Measurements from ENCODE around the gene ZSCAN20. TPM values are rescaled to one million over a fixed set of nuclear protein-coding genes. Genes with fewer than 3 reads are reported as not detected.

The ZSCAN20 gene
- 1 to 10 TPM; 2.2 to 3.1 (median 3.0) TPM for polyA plus RNA-seq (ENCODE audit: insufficient read length in 10 of 10)
- long read RNA-seq, donor 1: 0 reads
- long read RNA-seq, donor 2: 0 reads
- long read RNA-seq, donor 3: 0 reads
- long read RNA-seq, donor 4: 0 reads
- long read RNA-seq, donor 5: 0 reads
- long read RNA-seq, donor 6: 0 reads
- long read RNA-seq, donor 7: 0 reads
- long read RNA-seq, donor 8: 0 reads
- long read RNA-seq, donor 9: 0 reads

DNA sequence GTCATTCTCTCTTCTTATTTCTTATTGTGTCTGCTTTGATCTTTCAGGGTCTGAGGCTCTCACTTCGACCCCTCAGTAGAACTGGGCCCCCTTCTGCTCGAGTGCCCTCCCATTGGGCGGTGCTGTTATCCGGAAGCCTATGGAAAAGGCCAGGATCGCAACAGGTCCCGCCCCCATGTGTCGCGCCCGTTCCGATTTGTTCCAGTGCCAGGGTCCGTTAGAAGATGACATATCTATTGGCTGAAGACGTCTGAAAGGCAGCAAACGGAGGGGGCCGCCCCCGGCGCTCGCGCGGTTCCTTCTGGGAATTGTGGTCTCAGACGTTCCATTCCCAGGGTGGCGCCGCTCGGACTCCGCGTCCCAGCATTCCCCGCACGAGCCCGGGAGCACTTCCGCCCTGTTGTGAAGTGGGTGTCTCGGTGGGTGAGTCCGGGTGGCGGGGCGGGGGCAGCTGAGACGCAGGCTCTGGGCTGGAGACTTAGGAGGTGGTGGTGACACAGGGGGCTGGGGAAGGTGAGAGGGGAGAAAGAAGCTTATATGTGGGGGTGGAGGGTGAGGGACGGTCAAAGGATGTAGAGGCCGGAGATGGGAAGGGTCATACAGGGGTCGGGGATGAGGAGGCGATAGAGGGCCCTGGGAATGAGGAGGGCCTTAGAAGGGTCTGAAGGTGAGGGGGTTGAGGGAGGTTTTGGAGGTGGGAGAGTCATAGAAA is at the start of gene ZSCAN20:
Gene ZSCAN20, plus strand, starts transcription at position 377 of the 712 bp plus-strand sequence. CDS start 6,644 bp downstream, outside the sequence.
- peak; percentile 98 to 99 (median 98) for DNase-seq

DNA sequence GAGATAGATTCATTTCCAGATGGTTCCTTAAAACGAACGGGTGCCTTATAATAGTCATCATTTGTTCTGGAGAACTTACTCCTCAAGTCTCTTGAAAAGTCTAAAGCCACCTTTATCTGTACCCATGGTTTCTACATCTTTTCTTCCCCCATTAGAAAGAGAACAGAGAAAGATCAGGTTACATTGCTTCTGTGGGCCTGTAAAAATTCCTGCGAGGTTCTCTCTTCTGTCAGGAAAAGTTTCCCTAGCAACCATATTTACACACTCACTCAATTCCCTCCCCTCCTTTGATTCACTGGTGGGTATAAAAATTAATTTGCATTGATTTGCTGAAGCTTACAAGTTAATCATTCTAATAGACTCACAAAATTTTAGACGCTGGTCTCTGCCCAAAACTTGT is 48.2 kb upstream of the ZSCAN20 start:
- no peak for DNase-seq

DNA sequence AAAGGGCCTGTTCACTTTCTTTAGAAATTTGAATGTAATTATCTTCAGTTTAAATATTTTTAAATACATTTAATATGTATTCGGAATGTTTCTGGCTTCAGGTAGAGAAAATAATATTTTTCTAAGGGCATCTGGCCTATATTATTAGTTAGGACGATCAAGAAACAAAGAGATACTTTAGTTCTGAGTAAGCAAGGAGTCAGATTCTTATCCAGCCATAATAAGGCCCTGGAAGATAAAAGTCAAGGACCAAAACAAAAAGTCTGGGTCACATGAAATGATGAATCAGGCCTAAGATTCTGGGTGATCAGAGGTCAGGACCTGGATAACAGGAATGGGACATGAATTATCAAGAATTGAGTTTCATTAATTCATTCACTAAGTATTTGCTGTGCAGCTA is 47.8 kb upstream of the ZSCAN20 start:
- no peak for DNase-seq

GRCh38 chr1:33425900-33426299 is 46.5 kb upstream of the ZSCAN20 start:
- no peak for DNase-seq

- DNase-seq: no peak
Measured at GRCh38 chr1:33426916-33427315, 45.5 kb upstream of the ZSCAN20 start.

- no peak for DNase-seq
Measured at GRCh38 chr1:33428661-33429060, 43.8 kb upstream of the ZSCAN20 start.

DNA sequence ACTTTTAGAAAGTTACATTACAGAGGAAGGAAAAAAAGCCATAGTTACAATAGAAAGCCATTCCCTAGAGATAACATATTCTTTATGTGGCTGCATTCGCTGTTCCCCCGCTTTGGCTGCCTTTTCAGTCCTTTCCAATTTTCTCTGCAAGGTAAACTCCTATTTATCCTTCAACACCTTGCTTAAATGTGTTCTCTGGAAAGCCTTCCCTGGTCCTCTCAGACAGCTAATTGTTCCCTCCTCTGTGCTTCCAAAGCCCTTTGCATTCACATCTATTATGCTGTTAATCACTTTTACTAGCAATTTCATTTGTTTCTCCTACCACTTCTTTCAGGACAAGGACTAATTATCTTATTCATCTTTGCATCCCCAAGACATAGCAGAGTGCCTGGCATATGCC is 43.1 kb upstream of the ZSCAN20 start:
- DNase-seq: no peak

GRCh38 chr1:33429856-33430691 is 42.4 kb upstream of the ZSCAN20 start:
- peak in 2 of 3 donors; percentile 38 to 72 for DNase-seq

- peak; percentile 94 to 97 (median 95) for DNase-seq
Measured at GRCh38 chr1:33430692-33431593, 41.5 kb upstream of the ZSCAN20 start, which contains the start of gene PHC2. Gene PHC2 (minus strand): TSS chr1:33431095. CDS start chr1:33375539, 55,556 bp downstream.

DNA sequence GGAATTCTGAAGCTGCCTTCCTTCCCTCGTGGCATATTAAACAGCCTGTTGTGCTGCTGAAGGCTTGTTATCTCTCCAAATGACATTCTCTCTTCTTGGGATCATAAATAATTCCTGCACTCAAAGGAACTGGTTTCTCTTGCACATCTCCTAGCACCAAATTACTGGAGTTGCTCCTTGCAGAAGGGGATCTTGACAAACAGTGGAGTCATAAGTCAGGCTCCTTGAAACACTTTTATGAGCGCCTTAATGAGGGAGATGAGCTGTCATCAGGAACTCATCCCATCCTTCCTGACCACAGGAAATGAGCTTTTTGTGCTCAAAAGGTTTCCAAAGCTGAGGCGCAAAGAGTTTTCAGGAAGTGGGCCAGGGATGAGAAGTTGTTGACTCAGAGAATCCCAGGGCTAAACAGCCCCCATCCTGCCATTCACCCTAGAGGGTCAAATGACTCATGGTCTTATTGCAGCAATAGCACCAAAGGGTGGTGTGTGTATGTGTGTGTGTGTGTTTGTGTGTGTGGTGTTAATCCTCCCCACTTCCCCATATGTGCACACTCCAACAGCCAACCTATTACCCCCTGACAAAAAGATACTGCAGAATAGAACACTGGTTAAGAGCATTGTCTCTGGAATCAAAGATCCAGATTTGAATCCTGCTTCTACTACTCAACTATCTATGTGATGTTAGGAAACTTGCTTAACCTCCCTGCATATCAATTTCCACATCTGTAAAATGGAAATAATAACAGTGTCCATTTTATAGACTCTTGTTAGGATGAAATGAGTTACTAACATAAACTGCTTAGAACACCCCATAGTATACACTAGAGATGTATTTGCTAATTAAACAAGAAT is 38.7 kb upstream of the ZSCAN20 start:
- peak; percentile 27 to 98 (median 69) for DNase-seq

DNA sequence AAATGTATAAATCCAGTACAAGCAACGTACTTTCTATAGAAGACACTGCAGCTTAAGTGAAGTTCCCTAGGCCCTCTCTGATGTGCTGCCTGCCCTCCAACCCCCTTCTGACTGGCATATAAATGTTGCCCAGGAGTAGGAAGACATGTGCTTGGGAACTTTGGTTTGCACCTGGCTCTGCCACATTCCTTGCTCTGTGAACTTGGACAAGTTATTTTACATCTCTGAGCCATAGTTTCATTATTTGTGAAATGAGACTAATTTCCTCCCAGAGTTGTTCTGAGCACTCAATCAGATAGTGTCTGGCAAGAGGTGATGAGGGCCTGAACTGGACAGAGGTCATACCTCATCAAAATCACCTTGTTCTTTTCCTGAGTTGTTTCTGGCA is 38.1 kb upstream of the ZSCAN20 start:
- DNase-seq: no peak

DNA sequence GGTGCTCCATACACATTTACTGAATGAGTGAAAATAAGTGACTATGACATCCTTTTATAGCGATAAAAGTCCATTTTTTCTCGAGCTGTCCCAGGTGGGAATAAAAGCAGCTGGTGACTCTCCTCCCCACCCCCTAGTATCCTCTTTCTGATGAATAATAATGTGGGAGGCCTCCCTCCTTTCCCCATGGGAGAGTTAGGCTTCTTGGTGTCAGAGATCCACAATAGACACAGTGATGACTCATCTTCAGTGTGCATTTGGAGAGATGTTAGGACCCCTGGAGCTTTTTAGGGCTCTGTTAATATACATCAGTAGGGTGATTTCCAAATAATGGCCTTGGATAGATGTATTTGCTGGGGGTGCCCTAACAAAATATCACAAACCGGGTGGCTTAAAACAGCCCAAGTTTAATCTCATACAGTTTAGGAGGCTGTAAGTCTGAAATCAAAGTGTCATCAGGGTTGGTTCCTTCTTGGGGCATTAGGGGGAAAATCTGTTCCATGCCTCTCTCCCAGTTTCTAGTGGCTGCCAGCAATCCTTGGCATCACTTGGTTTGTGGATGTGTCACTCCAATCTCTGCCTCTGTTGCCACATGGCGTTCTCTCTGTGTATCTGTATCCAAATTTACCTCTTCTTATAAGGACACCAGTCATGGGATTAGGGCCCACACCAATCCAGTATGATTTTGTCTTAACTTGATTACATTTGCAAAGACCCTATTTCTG is 37.2 kb upstream of the ZSCAN20 start:
- DNase-seq: peak in 1 of 3 donors; percentile 73

DNA sequence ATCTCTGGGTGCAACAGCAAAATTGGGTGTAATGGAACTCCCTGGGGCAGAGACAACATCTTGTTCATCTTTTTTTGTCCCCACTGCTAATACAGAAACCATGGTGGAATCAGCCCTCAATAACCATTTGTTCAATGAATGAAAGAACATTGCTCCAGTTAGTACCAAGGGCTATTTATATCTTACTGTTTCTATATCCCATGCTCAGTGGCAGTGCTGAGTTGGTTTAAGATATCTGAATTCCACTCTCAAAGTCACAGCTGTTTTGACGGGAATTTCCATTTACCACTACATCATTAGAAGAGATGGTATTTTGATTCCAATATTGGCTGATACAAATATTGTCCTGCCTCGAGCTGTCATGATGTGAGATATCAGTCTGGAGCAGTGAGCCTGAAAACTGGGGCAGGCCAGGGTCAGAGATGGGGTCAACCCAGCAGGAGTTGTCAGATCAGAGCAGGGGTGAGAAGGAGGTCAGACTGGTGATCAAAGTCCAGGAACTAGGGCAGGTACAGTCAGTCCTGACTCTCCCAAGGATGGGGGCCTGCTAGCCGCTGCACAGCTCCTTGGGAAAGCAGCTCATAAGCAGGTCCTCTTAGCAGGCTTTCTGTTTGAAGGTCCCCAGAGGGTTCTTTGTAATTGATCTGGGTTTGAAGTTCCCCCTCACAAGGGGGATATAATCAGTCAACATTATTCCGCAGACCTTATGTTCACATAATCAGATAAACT is 35.7 kb upstream of the ZSCAN20 start:
- no peak for DNase-seq

DNA sequence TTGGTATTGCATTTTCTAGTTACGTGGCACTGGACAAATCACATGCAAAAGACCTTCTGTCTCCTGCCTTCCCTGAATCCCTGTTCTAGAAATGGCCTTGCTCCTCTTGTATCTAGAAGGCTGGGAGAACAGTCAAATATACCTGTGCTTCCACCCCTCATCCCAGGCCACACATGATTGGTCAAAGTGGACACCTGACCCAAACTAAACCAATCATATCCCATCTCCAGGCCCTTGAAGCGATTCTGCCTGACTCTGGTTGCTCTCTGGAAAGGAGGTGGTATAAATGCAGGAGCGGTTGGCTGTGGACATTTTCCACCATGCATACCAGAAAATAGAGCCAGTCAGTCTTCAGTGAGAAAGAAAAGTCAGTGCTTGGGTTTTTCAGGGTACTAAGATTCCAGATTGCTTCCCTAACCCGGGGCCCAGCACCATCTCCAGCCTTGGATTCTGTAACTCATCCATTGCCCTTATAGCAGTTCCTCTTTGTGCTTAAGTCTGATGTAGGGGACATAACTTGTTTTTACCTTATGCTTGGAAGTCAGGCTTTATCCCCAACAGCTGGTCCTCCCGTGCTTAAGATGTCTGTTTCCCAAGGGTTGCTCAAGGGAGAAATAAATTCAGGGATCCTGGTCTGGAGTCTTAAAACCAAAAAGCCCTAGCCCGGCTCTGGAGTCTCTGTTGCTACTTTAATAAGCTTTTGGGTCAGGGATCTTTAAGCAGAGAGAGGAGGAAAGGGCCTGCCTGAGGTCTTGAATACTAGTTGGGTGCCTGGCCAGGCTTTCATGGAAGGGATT is 33.9 kb upstream of the ZSCAN20 start:
- DNase-seq: no peak

GRCh38 chr1:33439662-33440061 is 32.8 kb upstream of the ZSCAN20 start:
- no peak for DNase-seq

DNA sequence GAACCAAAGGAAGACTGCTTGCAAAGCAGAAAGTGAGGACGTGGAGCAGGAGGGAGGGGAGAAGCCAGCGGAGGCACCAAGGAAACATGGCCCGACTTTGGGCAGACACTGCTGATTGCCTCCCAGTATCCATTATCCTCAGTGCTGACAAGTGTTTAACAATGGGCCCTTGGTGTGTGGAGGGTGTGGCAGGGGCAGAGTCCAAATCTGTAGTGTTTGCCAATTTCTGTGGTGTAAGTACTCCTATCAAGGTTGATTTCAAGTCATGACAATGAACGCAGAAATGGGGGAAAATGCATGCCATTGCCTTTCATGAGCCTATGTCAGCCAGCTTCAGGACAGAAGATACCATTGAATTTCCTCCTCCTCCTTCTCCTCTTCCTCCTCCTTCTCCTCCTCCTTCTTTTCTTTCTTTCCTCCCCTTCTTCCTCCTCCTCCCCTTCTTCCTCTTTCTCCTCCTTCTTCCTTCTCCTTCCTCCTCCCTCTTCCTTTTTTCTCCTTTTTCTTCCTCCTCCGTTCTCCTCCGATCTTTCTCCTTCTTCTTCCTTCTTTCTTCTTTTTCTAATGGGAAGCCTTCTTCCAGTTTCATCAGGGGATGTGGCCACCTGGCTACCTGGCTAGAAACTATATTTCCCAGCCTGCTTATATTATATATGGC is 31.2 kb upstream of the ZSCAN20 start:
- no peak for DNase-seq

DNA sequence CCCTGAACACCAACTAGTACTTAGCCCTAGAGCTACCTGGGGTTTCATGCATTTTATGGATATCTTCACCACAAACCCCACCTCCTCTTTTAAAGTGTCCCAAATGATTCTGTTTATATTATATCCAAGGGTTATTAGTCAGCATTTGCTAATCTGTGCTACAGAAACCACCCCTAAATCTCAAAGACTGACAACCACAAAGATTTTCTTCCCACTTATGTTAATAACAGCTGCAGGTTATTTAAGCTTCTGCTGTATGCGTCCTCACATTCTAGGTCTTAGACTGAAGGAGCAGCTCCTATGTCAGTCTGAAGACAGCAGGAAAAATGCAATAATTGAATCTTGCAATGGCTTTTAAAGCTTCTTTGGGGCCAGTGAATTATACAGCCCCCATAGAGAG is 30.3 kb upstream of the ZSCAN20 start:
- DNase-seq: no peak
